B cell (primary cell): ENCODE results near the gene KRTAP3-3.

Experiments used
- CTCF ChIP-seq: fragments of 200-600 bp; IDR thresholded peaks from one replicate; pipeline ENCODE4 v1.8.0; 2022; ENCODE audit warnings: antibody characterized with exemption, mild to moderate bottlenecking
- EZH2 ChIP-seq: IDR thresholded peaks from 2 replicates; pipeline ENCODE4 v1.6.1; 2012; ENCODE audit warnings: borderline replicate concordance, low read depth, mild to moderate bottlenecking, moderate library complexity, low read length; ENCODE audit not compliant: insufficient read depth, poor library complexity, severe bottlenecking

- TF ChIP-seq CTCF (no peak), EZH2 (no peak)
Observed at GRCh38 chr17:41016578-41017215, 22.7 kb upstream of the KRTAP3-3 start.
